HG03060 (cell line): ENCODE data around the gene SYNDIG1.
"Not testable (repeated sequence)": the region's sequence is repeated elsewhere in the genome, so short reads cannot be mapped to it uniquely, and the experiment has no call there.

Source experiments
- ATAC-seq: cut with Tn5 transposase; IDR thresholded peaks from one replicate; pipeline ENCODE4 v1.9.1; 2021; ENCODE audit warnings: low read depth, moderate number of reproducible peaks; ENCODE audit not compliant: unreplicated experiment

The SYNDIG1 gene

GRCh38 chr20:24490598-24490997 is 21.2 kb downstream of the SYNDIG1 start:
- no peak for ATAC-seq

- no peak for ATAC-seq
Observed at GRCh38 chr20:24491041-24491756, 21.8 kb downstream of the SYNDIG1 start.

GRCh38 chr20:24492031-24492607 is 22.7 kb downstream of the SYNDIG1 start:
- no peak for ATAC-seq

GRCh38 chr20:24492698-24493097 is 23.3 kb downstream of the SYNDIG1 start:
- ATAC-seq = no peak

GRCh38 chr20:24493181-24493580 is 23.8 kb downstream of the SYNDIG1 start:
- ATAC-seq = no peak

GRCh38 chr20:24493661-24494459 is 24.4 kb downstream of the SYNDIG1 start:
- no peak for ATAC-seq

GRCh38 chr20:24494460-24494920 is 25.1 kb downstream of the SYNDIG1 start:
- no peak for ATAC-seq

GRCh38 chr20:24495266-24495665 is 25.8 kb downstream of the SYNDIG1 start:
- ATAC-seq = no peak

GRCh38 chr20:24497851-24498250 is 28.4 kb downstream of the SYNDIG1 start:
- ATAC-seq = no peak

- no peak for ATAC-seq
Observed at GRCh38 chr20:24498641-24499040, 29.2 kb downstream of the SYNDIG1 start.

GRCh38 chr20:24499472-24499871 is 30.0 kb downstream of the SYNDIG1 start:
- no peak for ATAC-seq

GRCh38 chr20:24501764-24502556 is 32.5 kb downstream of the SYNDIG1 start:
- ATAC-seq = no peak

- ATAC-seq = no peak
Observed at GRCh38 chr20:24502661-24503060, 33.2 kb downstream of the SYNDIG1 start.

- no peak for ATAC-seq
Observed at GRCh38 chr20:24503352-24503931, 34.0 kb downstream of the SYNDIG1 start.

GRCh38 chr20:24504331-24505285 is 35.2 kb downstream of the SYNDIG1 start:
- ATAC-seq = no peak

- ATAC-seq = no peak
Observed at GRCh38 chr20:24506146-24506545, 36.7 kb downstream of the SYNDIG1 start.

GRCh38 chr20:24506696-24507095 is 37.3 kb downstream of the SYNDIG1 start:
- ATAC-seq = no peak

- no peak for ATAC-seq
Observed at GRCh38 chr20:24507182-24507853, 37.9 kb downstream of the SYNDIG1 start.

- ATAC-seq = not testable (repeated sequence)
Observed at GRCh38 chr20:24512441-24512840, 43.0 kb downstream of the SYNDIG1 start.
